HepG2 (cell line): Measurements from ENCODE around the gene MRM2. TPM values are rescaled to one million over a fixed set of nuclear protein-coding genes. Genes with fewer than 3 reads are reported as not detected.
A peak's percentile ranks its signal among the peaks of the same experiment; 100 is the strongest.

ENCODE experiments used
- AGO2 ChIP-seq: fragments of 200-400 bp; formaldehyde crosslinking; optimal IDR thresholded peaks from 2 replicates; pipeline ENCODE3; 2017; ENCODE audit warnings: mild to moderate bottlenecking, low read depth, low read length, moderate library complexity
- ARHGAP35 ChIP-seq: sonication (generic); formaldehyde crosslinking; IDR thresholded peaks from 2 replicates; pipeline ENCODE4 v1.9.0; 2022; ENCODE audit warnings: mild to moderate bottlenecking, inconsistent platforms, moderate library complexity, missing genetic modification reagents, borderline replicate concordance
- BRD4 ChIP-seq: sonication (generic); formaldehyde crosslinking; IDR thresholded peaks from 2 replicates; pipeline ENCODE4 v1.4.0; 2020; ENCODE audit warnings: missing genetic modification reagents
- ELF1 ChIP-seq: sonication (generic); formaldehyde crosslinking; IDR thresholded peaks from 2 replicates; pipeline ENCODE4 v1.4.0; 2020; ENCODE audit warnings: missing genetic modification reagents
- ETV5 ChIP-seq: IDR thresholded peaks from 2 replicates; pipeline ENCODE4 v1.6.1; 2018; ENCODE audit warnings: missing biosample characterization, missing genetic modification reagents, inconsistent platforms, borderline replicate concordance
- GLI4 ChIP-seq: sonication (generic); formaldehyde crosslinking; IDR thresholded peaks from 2 replicates; pipeline ENCODE4 v1.5.1; 2020; ENCODE audit warnings: missing genetic modification reagents, mild to moderate bottlenecking, moderate library complexity, borderline replicate concordance
- JDP2 ChIP-seq: sonication (generic); formaldehyde crosslinking; IDR thresholded peaks from 2 replicates; pipeline ENCODE4 v1.8.1; 2022; ENCODE audit warnings: missing genetic modification reagents, borderline replicate concordance
- MAZ ChIP-seq, 2 experiments: sonication (generic) in 1 of 2; formaldehyde crosslinking in 1 of 2; IDR thresholded peaks; 2 replicates each; pipeline versions ENCODE4 v1.5.0 to v1.6.1; 2012 to 2020; ENCODE audit warnings: low read depth in 2 of 2, mild to moderate bottlenecking in 2 of 2, borderline replicate concordance in 1 of 2, improper control_type of control experiment in 1 of 2, low read length in 1 of 2, missing genetic modification reagents in 1 of 2, moderate library complexity in 1 of 2
- MIER3 ChIP-seq: IDR thresholded peaks from 2 replicates; pipeline ENCODE4 v1.6.1; 2016; ENCODE audit warnings: missing compliant biosample characterization, borderline replicate concordance
- PATZ1 ChIP-seq: sonication (generic); formaldehyde crosslinking; IDR thresholded peaks from 2 replicates; pipeline ENCODE4 v1.4.0; 2020; ENCODE audit warnings: missing genetic modification reagents
- RBM22 ChIP-seq: fragments of 200-400 bp; formaldehyde crosslinking; optimal IDR thresholded peaks from 2 replicates; pipeline ENCODE3; 2017; ENCODE audit warnings: mild to moderate bottlenecking, low read length, moderate library complexity
- RBM39 ChIP-seq: fragments of 200-400 bp; formaldehyde crosslinking; IDR thresholded peaks from one replicate; pipeline ENCODE4 v1.6.1; 2018; ENCODE audit warnings: antibody characterized with exemption, mild to moderate bottlenecking, low read depth, low read length; ENCODE audit not compliant: poor library complexity, severe bottlenecking
- SPEN ChIP-seq: sonication (generic); formaldehyde crosslinking; IDR thresholded peaks from 2 replicates; pipeline ENCODE4 v1.5.1; 2020; ENCODE audit warnings: low read depth, mild to moderate bottlenecking, missing genetic modification reagents
- YEATS2 ChIP-seq: sonication (generic); formaldehyde crosslinking; IDR thresholded peaks from 2 replicates; pipeline ENCODE4 v1.4.0; 2020; ENCODE audit warnings: missing genetic modification reagents, borderline replicate concordance
- ZBTB20 ChIP-seq: sonication (generic); formaldehyde crosslinking; IDR thresholded peaks from 2 replicates; pipeline ENCODE4 v1.8.1; 2023; ENCODE audit warnings: missing genetic modification reagents, low read depth, mild to moderate bottlenecking, borderline replicate concordance
- ZBTB7B ChIP-seq: sonication (generic); formaldehyde crosslinking; IDR thresholded peaks from 2 replicates; pipeline ENCODE4 v1.4.0; 2020; ENCODE audit warnings: missing genetic modification reagents
- ZNF143 ChIP-seq: sonication (generic); formaldehyde crosslinking; IDR thresholded peaks from 2 replicates; pipeline ENCODE4 v1.4.0; 2020; ENCODE audit warnings: missing genetic modification reagents
- ZNF768 ChIP-seq: sonication (generic); formaldehyde crosslinking; IDR thresholded peaks from 2 replicates; pipeline ENCODE4 v1.4.0; 2020; ENCODE audit warnings: missing genetic modification reagents
- ZNF775 ChIP-seq: sonication (generic); formaldehyde crosslinking; IDR thresholded peaks from 2 replicates; pipeline ENCODE4 v1.4.0; 2020; ENCODE audit warnings: missing genetic modification reagents, mild to moderate bottlenecking, moderate library complexity, borderline replicate concordance
- polyA plus RNA-seq, 8 experiments: library from polyadenylated mRNA; depleted of rRNA in 3 of 8; stranded (reverse) in 7 of 8; unstranded in 1 of 8; fragments of >200 nt; fragmentation: Illumina TruSeq in 4 of 8; extraction: Trizol in 4 of 8; gene quantifications; 2 replicates each; pipeline versions ENCODE4 v1.2.1 to v1.2.3, GENCODE V29; 2011 to 2016; ENCODE audit warnings: low read depth in 4 of 8, missing spikeins in 1 of 8, mixed read lengths in 1 of 8; ENCODE audit not compliant: insufficient read depth in 1 of 8
- total RNA-seq, 5 experiments: library from RNA; depleted of rRNA; stranded (reverse); fragments of >200 nt; fragmentation: Illumina TruSeq; extraction: Trizol; gene quantifications; 2 replicates each; pipeline ENCODE4 v1.2.3, GENCODE V29; 2016; ENCODE audit warnings: low read depth in 1 of 5
- TF ChIP-seq, protein P1 (sequence below): IDR thresholded peaks from 2 replicates; pipeline ENCODE4 v1.4.0; 2020; ENCODE audit warnings: mild to moderate bottlenecking, missing genetic modification reagents
- TF ChIP-seq, protein P2 (sequence below): sonication (generic); formaldehyde crosslinking; IDR thresholded peaks from 2 replicates; pipeline ENCODE4 v1.4.0; 2020; ENCODE audit warnings: mild to moderate bottlenecking, missing genetic modification reagents

Gene MRM2
- total and polyA plus RNA-seq, 2 of the 13 experiments (the other 11 are each of a cell fraction or from before 2014, with no cell fraction given) = 13.2 to 34.2 TPM

DNA sequence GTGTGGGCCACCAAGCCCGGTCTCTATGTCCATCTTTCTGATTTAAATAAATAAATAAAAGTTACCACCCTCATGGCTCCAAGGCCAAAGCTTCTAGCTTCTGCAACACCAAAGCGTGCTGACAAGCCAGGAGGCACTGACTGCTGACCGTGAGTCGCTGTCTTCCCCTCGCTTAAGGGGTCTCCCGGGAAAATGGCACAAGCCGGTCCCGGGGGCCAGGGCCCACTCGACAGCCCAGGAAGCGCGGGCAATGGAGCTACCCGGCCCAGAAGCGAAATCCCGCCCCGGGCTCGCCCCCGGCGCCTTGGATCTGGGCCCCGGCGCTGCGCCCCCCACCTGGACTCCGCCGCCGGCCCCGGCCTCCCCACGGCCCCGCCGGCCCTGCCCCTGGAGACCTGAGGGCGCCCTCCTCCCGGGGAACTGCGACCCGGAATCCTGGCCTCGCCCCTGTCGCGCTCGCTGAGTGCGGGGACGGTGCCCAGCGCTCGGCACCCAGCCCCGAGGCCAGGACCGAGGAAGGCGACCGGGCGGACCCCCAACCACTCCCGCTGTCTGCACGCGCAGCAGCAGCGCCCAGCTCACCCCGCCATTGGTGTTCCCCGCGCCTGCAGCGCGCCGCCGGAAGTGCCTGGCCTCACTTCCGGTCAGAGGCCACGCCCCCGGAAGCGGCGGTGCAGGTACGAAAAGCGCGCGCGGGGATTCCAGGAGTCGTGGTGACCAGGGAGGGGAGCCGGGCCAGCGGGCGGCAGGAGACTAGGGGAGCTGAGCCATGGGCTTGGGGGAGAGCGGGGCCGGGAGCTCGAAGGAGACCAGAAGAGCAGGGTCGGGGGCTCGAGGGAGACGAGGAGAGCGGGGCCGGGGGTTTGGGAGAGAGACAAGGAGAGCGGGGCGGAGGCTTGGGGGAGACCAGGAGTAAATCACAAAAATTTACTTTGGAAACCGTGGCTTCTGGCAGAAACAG, at the start of gene MRM2, which contains the start of gene NUDT1 (continued):
- TF ChIP-seq ZNF143 (peak; percentile 36; the same call in 1 of the 2 replicates), AGO2 (peak; percentile 67), ARHGAP35 (peak; percentile 49; the same call in 1 of the 2 replicates), GLI4 (peak; percentile 85), ZNF775 (no peak), PATZ1 (CRISPR knock-in tag) (peak; percentile 14; the same call in 1 of the 2 replicates), SPEN (CRISPR knock-in tag) (peak; percentile 80), BRD4 (CRISPR knock-in tag) (peak; percentile 82; the same call in 1 of the 2 replicates), ZBTB7B (0 out of 2 replicates have a peak, but pooled peaks have one; percentile 24), ETV5 (CRISPR knock-in tag) (peak; percentile 90), JDP2 (CRISPR knock-in tag) (no peak), MIER3 (CRISPR knock-in tag) (0 out of 2 replicates have a peak, but pooled peaks have one; percentile 26), RBM22 (no peak), ZBTB20 (peak; percentile 72; the same call in 1 of the 2 replicates), ZNF768 (CRISPR knock-in tag) (peak; percentile 72), MAZ (IDR thresholded peaks at IDR 0.05; ENCODE audit: borderline replicate concordance, low read depth, low read length) (no peak), MAZ (CRISPR knock-in tag; IDR thresholded peaks at IDR 0.05; ENCODE audit: low read depth) (peak; percentile 56; the same call in 1 of the 2 replicates), ELF1 (CRISPR knock-in tag) (peak; percentile 95), YEATS2 (CRISPR knock-in tag) (peak; percentile 92), RBM39 (peak; percentile 79)
- TF ChIP-seq, protein P1, sequence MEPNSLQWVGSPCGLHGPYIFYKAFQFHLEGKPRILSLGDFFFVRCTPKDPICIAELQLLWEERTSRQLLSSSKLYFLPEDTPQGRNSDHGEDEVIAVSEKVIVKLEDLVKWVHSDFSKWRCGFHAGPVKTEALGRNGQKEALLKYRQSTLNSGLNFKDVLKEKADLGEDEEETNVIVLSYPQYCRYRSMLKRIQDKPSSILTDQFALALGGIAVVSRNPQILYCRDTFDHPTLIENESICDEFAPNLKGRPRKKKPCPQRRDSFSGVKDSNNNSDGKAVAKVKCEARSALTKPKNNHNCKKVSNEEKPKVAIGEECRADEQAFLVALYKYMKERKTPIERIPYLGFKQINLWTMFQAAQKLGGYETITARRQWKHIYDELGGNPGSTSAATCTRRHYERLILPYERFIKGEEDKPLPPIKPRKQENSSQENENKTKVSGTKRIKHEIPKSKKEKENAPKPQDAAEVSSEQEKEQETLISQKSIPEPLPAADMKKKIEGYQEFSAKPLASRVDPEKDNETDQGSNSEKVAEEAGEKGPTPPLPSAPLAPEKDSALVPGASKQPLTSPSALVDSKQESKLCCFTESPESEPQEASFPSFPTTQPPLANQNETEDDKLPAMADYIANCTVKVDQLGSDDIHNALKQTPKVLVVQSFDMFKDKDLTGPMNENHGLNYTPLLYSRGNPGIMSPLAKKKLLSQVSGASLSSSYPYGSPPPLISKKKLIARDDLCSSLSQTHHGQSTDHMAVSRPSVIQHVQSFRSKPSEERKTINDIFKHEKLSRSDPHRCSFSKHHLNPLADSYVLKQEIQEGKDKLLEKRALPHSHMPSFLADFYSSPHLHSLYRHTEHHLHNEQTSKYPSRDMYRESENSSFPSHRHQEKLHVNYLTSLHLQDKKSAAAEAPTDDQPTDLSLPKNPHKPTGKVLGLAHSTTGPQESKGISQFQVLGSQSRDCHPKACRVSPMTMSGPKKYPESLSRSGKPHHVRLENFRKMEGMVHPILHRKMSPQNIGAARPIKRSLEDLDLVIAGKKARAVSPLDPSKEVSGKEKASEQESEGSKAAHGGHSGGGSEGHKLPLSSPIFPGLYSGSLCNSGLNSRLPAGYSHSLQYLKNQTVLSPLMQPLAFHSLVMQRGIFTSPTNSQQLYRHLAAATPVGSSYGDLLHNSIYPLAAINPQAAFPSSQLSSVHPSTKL (CRISPR knock-in tag) = 0 out of 2 replicates have a peak, but pooled peaks have one; percentile 39
- TF ChIP-seq, protein P2, sequence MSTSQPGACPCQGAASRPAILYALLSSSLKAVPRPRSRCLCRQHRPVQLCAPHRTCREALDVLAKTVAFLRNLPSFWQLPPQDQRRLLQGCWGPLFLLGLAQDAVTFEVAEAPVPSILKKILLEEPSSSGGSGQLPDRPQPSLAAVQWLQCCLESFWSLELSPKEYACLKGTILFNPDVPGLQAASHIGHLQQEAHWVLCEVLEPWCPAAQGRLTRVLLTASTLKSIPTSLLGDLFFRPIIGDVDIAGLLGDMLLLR (CRISPR knock-in tag) = peak; percentile 29; the same call in 1 of the 2 replicates
